H9 (cell line): ENCODE results near the gene PDIA4. TPM values are rescaled to one million over a fixed set of nuclear protein-coding genes. Genes with fewer than 3 reads are reported as not detected.

Experiments
- DNase-seq: peaks from one replicate; pipeline ENCODE4 v3.0.0-alpha.2; 2017
- H2AFZ ChIP-seq: one replicate; pipeline ENCODE4 v1.6.1; 2013; ENCODE audit warnings: mild to moderate bottlenecking, low read length, control low read depth, moderate library complexity
- H2AK5ac ChIP-seq: 2 replicates; pipeline ENCODE4 v1.6.1; 2013; ENCODE audit warnings: low read length, control low read depth, mixed read lengths; ENCODE audit not compliant: insufficient read length
- H2BK120ac ChIP-seq: one replicate; pipeline ENCODE4 v1.6.1; 2013; ENCODE audit warnings: low read depth, mild to moderate bottlenecking, low read length, control low read depth, inconsistent platforms; ENCODE audit not compliant: poor library complexity, severe bottlenecking
- H2BK12ac ChIP-seq: 2 replicates; pipeline ENCODE4 v1.6.1; 2013; ENCODE audit warnings: low read length, control low read depth, mixed read lengths, low read depth; ENCODE audit not compliant: insufficient read length
- H2BK15ac ChIP-seq: 2 replicates; pipeline ENCODE4 v1.6.1; 2013; ENCODE audit warnings: low read depth, low read length, control low read depth
- H2BK20ac ChIP-seq: one replicate; pipeline ENCODE4 v1.6.1; 2013; ENCODE audit warnings: low read depth, mild to moderate bottlenecking, low read length, control low read depth, inconsistent platforms; ENCODE audit not compliant: poor library complexity, severe bottlenecking
- H2BK5ac ChIP-seq: 2 replicates; pipeline ENCODE4 v1.6.1; 2013; ENCODE audit warnings: low read length, control low read depth, mixed read lengths; ENCODE audit not compliant: insufficient read length
- H3K14ac ChIP-seq: 2 replicates; pipeline ENCODE4 v1.6.1; 2013; ENCODE audit warnings: low read length, control low read depth; ENCODE audit not compliant: insufficient read depth
- H3K18ac ChIP-seq: 2 replicates; pipeline ENCODE4 v1.6.1; 2013; ENCODE audit warnings: low read depth, mild to moderate bottlenecking, mixed read lengths, low read length, control low read depth; ENCODE audit not compliant: insufficient read length
- H3K23ac ChIP-seq: 2 replicates; pipeline ENCODE4 v1.6.1; 2013; ENCODE audit warnings: low read length, control low read depth, mixed read lengths, low read depth; ENCODE audit not compliant: insufficient read length
- H3K23me2 ChIP-seq: 2 replicates; pipeline ENCODE4 v1.6.1; 2013; ENCODE audit warnings: low read depth, mild to moderate bottlenecking, mixed read lengths, low read length, control low read depth; ENCODE audit not compliant: insufficient read length, poor library complexity, severe bottlenecking
- H3K27ac ChIP-seq: 2 replicates; pipeline ENCODE4 v1.5.1; 2013; ENCODE audit warnings: low read length, control low read depth, mixed read lengths, low read depth; ENCODE audit not compliant: insufficient read length
- H3K27me3 ChIP-seq: 2 replicates; pipeline ENCODE4 v1.6.1; 2013; ENCODE audit warnings: low read length, control low read depth, inconsistent platforms; ENCODE audit not compliant: insufficient read depth
- H3K4ac ChIP-seq: 2 replicates; pipeline ENCODE4 v1.6.1; 2013; ENCODE audit warnings: low read depth, mild to moderate bottlenecking, control low read depth, inconsistent platforms, low read length, moderate library complexity
- H3K4me1 ChIP-seq: 2 replicates; pipeline ENCODE4 v1.6.1; 2013; ENCODE audit warnings: low read length, control low read depth, inconsistent platforms; ENCODE audit not compliant: insufficient read depth
- H3K4me2 ChIP-seq: 2 replicates; pipeline ENCODE4 v1.6.1; 2013; ENCODE audit warnings: low read length, control low read depth, mixed read lengths; ENCODE audit not compliant: insufficient read length, insufficient read depth
- H3K56ac ChIP-seq: 2 replicates; pipeline ENCODE4 v1.6.1; 2013; ENCODE audit warnings: low read depth, mild to moderate bottlenecking, mixed read lengths, low read length, control low read depth; ENCODE audit not compliant: insufficient read length
- H3K79me1 ChIP-seq: 2 replicates; pipeline ENCODE4 v1.6.1; 2013; ENCODE audit warnings: low read depth, mild to moderate bottlenecking, moderate library complexity, low read length, control low read depth, inconsistent platforms; ENCODE audit not compliant: insufficient read depth, poor library complexity, severe bottlenecking
- H3K79me2 ChIP-seq: 2 replicates; pipeline ENCODE4 v1.6.1; 2013; ENCODE audit warnings: low read length, control low read depth, inconsistent platforms; ENCODE audit not compliant: insufficient read depth
- H3K9ac ChIP-seq: 2 replicates; pipeline ENCODE4 v1.6.1; 2013; ENCODE audit warnings: low read length, control low read depth, mixed read lengths; ENCODE audit not compliant: insufficient read length; ENCODE audit errors: extremely low read depth
- H3K9me3 ChIP-seq: one replicate; pipeline ENCODE4 v1.6.1; 2013; ENCODE audit warnings: low read depth, low read length, inconsistent platforms; ENCODE audit not compliant: control insufficient read depth
- H3T11ph ChIP-seq: one replicate; pipeline ENCODE4 v1.6.1; 2013; ENCODE audit warnings: mild to moderate bottlenecking, low read length, control low read depth, inconsistent platforms
- H4K20me1 ChIP-seq: one replicate; pipeline ENCODE4 v1.6.1; 2013; ENCODE audit not compliant: control insufficient read depth, insufficient read length, insufficient read depth
- H4K5ac ChIP-seq: 2 replicates; pipeline ENCODE4 v1.6.1; 2013; ENCODE audit warnings: low read depth, mild to moderate bottlenecking, mixed read lengths, low read length, control low read depth; ENCODE audit not compliant: insufficient read length
- H4K8ac ChIP-seq: replicated peaks from 2 replicates; pipeline ENCODE4 v1.6.1; 2013; ENCODE audit warnings: low read length, control low read depth, mixed read lengths, low read depth; ENCODE audit not compliant: insufficient read length
- H4K91ac ChIP-seq: 2 replicates; pipeline ENCODE4 v1.6.1; 2013; ENCODE audit warnings: low read depth, mild to moderate bottlenecking, moderate library complexity, mixed read lengths, low read length, control low read depth; ENCODE audit not compliant: insufficient read length
- H3K27ac Mint-ChIP-seq, 3 experiments: 2 replicates in 2 of 3; 3 replicates in 1 of 3; pipeline ENCODE4 v1.8.0; 2020 to 2021; ENCODE audit warnings: mixed read lengths in 3 of 3, mild to moderate bottlenecking in 1 of 3, moderate library complexity in 1 of 3
- H3K27me3 Mint-ChIP-seq: 2 replicates; pipeline ENCODE4 v1.8.0; 2021; ENCODE audit warnings: low read depth, mild to moderate bottlenecking, moderate library complexity, mixed read lengths
- H3K36me3 Mint-ChIP-seq, 3 experiments: 2 replicates in 2 of 3; 3 replicates in 1 of 3; pipeline ENCODE4 v1.8.0; 2020 to 2021; ENCODE audit warnings: low read depth in 3 of 3, mixed read lengths in 3 of 3; ENCODE audit not compliant: insufficient read depth in 1 of 3
- H3K4me1 Mint-ChIP-seq, 2 experiments: 2 replicates each; pipeline ENCODE4 v1.8.0; 2020; ENCODE audit warnings: mixed read lengths in 2 of 2
- H3K4me3 Mint-ChIP-seq, 2 experiments: 2 replicates in 1 of 2; 3 replicates in 1 of 2; pipeline ENCODE4 v1.8.0; 2020 to 2021; ENCODE audit warnings: mild to moderate bottlenecking in 2 of 2, mixed read lengths in 2 of 2, moderate library complexity in 1 of 2
- H3K9me3 Mint-ChIP-seq, 2 experiments: 2 replicates in 1 of 2; 3 replicates in 1 of 2; pipeline ENCODE4 v1.8.0; 2020; ENCODE audit warnings: mild to moderate bottlenecking in 2 of 2, mixed read lengths in 2 of 2, moderate library complexity in 1 of 2
- WGBS: extraction: QIAGEN DNeasy Blood & Tissue Kit; methylation state at CpG from one replicate; pipeline ENCODE4 v1.1.7; 2013; ENCODE audit warnings: missing lambda C conversion rate, low lambda C conversion rate, mixed read lengths; ENCODE audit not compliant: insufficient read length; ENCODE audit errors: extremely low coverage; 5-methylcytosine and 5-hydroxymethylcytosine counted together
- total RNA-seq: library from RNA; stranded (reverse); gene quantifications from 2 replicates; pipeline ENCODE4 v1.2.1, GENCODE V29; 2021
- TF ChIP-seq, protein P1 (sequence below): fragments of 200-600 bp; sonication (generic); conservative IDR thresholded peaks from 3 replicates; pipeline ENCODE4 v1.8.0; 2021; ENCODE audit warnings: antibody characterized with exemption, mild to moderate bottlenecking

Gene PDIA4
- total RNA-seq, 1 experiment from 2014 or later: 217 TPM

DNA sequence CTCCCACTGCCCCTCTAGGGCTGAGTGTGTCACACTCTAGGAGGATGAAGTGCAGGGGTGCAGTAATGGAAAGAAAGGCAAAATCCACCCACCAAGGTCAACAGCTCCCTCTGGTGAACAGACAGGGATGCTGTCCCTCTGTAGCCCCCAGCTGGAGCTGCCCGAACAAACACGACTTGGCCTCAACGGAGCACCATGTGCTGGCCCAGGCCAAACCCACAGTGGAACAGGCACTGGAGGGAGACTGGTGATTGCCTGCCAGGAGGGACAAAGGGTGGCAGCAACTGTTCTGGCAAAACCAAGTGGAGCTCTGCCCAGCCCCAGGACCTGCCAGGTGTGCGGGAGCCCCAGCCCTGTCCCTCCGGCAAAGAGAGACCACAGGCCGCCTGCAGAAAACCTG, 20.7 kb downstream of the PDIA4 start:
- Histone ChIP-seq H3K23ac (no peak overlapping the region), H2BK20ac (no peak overlapping the region), H3K4me1 (0 out of 2 replicates have a peak, but pooled peaks cover 2% of the 10 kb centered on the region), H2BK5ac (no peak overlapping the region), H3K56ac (no peak overlapping the region), H3T11ph (no peak overlapping the region), H3K4me2 (no peak overlapping the region), H2AK5ac (no peak overlapping the region), H3K27ac (no peak overlapping the region), H2BK15ac (no peak overlapping the region), H3K27me3 (no peaks in the 10 kb centered on the region), H3K79me2 (no peaks in the 10 kb centered on the region), H3K9me3 (no peaks in the 10 kb centered on the region), H4K91ac (no peak overlapping the region), H3K79me1 (no peaks in the 10 kb centered on the region), H2BK120ac (no peak overlapping the region), H4K5ac (no peak overlapping the region), H4K20me1 (no peaks in the 10 kb centered on the region), H3K4ac (no peak overlapping the region), H2AFZ (no peak overlapping the region), H3K9ac (no peak overlapping the region), H3K23me2 (no peaks in the 10 kb centered on the region), H3K18ac (no peak overlapping the region), H2BK12ac (no peak overlapping the region), H4K8ac (no peak overlapping the region), H3K14ac (no peak overlapping the region)
- TF ChIP-seq, protein P1, sequence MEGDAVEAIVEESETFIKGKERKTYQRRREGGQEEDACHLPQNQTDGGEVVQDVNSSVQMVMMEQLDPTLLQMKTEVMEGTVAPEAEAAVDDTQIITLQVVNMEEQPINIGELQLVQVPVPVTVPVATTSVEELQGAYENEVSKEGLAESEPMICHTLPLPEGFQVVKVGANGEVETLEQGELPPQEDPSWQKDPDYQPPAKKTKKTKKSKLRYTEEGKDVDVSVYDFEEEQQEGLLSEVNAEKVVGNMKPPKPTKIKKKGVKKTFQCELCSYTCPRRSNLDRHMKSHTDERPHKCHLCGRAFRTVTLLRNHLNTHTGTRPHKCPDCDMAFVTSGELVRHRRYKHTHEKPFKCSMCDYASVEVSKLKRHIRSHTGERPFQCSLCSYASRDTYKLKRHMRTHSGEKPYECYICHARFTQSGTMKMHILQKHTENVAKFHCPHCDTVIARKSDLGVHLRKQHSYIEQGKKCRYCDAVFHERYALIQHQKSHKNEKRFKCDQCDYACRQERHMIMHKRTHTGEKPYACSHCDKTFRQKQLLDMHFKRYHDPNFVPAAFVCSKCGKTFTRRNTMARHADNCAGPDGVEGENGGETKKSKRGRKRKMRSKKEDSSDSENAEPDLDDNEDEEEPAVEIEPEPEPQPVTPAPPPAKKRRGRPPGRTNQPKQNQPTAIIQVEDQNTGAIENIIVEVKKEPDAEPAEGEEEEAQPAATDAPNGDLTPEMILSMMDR: peak; percentile 48
- DNase-seq: no peak
- no peak overlapping the region for H3K4me3 Mint-ChIP-seq
- H3K27ac Mint-ChIP-seq: peak overlapping the region in 1 of 3 experiments; percentile 57; a peak in 1 of 7 replicates
- no CpG with 5 or more reads among the region's 6 CpGs for WGBS
- no peaks in the 10 kb centered on the region for H3K9me3 Mint-ChIP-seq
- H3K36me3 Mint-ChIP-seq: peaks cover 72 to 98% (median 95%) of the 10 kb centered on the region in 3 experiments
- H3K4me1 Mint-ChIP-seq: peaks cover 12 to 15% of the 10 kb centered on the region in 2 experiments
- H3K27me3 Mint-ChIP-seq: no peaks in the 10 kb centered on the region
